ENCODE measurements around the gene TMEM138. TPM values are rescaled to one million over a fixed set of nuclear protein-coding genes. Genes with fewer than 3 reads are reported as not detected.

Gene TMEM138
- total and polyA plus RNA-seq, 2 of the 13 experiments (the other 11 are each of a cell fraction or from before 2014, with no cell fraction given), result 43.5 to 61.0 TPM

- 0 out of 4 replicates have a peak, but pooled peaks of 1 of the 2 experiments have one; percentile 62 for TF ChIP-seq ATF4 (CRISPR knock-in tag; IDR thresholded peaks at IDR 0.05)
- TF ChIP-seq HDAC1 (CRISPR knock-in tag; IDR thresholded peaks at IDR 0.05), result peak; percentile 89
- no peak for TF ChIP-seq ZNF24 (IDR thresholded peaks at IDR 0.05)
- TF ChIP-seq ZNF709 (CRISPR knock-in tag; IDR thresholded peaks at IDR 0.05), result peak; percentile 74
- no peak for TF ChIP-seq NFKBIZ (CRISPR knock-in tag; IDR thresholded peaks at IDR 0.05)
- peak; percentile 68 for TF ChIP-seq RXRB (CRISPR knock-in tag; IDR thresholded peaks at IDR 0.05; ENCODE audit: borderline replicate concordance)
- no peak; the same call in 1 of the 2 replicates for TF ChIP-seq KLF9 (CRISPR knock-in tag; IDR thresholded peaks at IDR 0.05; ENCODE audit: low read depth)
- no peak for TF ChIP-seq ZNF7 (CRISPR knock-in tag; IDR thresholded peaks at IDR 0.05)
- no peak for TF ChIP-seq ZNF292 (CRISPR knock-in tag; IDR thresholded peaks at IDR 0.05; ENCODE audit: borderline replicate concordance, low read depth)
- no peak; the same call in 1 of the 2 replicates for TF ChIP-seq MTF2 (CRISPR knock-in tag; IDR thresholded peaks at IDR 0.05; ENCODE audit: borderline replicate concordance)
- TF ChIP-seq ZSCAN21 (CRISPR knock-in tag; IDR thresholded peaks at IDR 0.05; ENCODE audit: borderline replicate concordance), result peak; percentile 14; the same call in 1 of the 2 replicates
- peak; percentile 95 for TF ChIP-seq ZNF143 (CRISPR knock-in tag; IDR thresholded peaks at IDR 0.05)
- no peak for TF ChIP-seq NFE2L2 (IDR thresholded peaks at IDR 0.05; ENCODE audit: low read length)
- peak; percentile 93; the same call in 1 of the 2 replicates for TF ChIP-seq KDM2A (CRISPR knock-in tag; IDR thresholded peaks at IDR 0.05; ENCODE audit: borderline replicate concordance, low read depth)
- no peak for TF ChIP-seq ZNF101 (CRISPR knock-in tag; IDR thresholded peaks at IDR 0.05; ENCODE audit: borderline replicate concordance, low read depth)
- TF ChIP-seq NCOA1 (CRISPR knock-in tag; IDR thresholded peaks at IDR 0.05), result peak; percentile 93
- no peak for TF ChIP-seq ATF7 (IDR thresholded peaks at IDR 0.05)
- TF ChIP-seq ATF7 (CRISPR knock-in tag; IDR thresholded peaks at IDR 0.05), result no peak
- TF ChIP-seq THAP9 (CRISPR knock-in tag; IDR thresholded peaks at IDR 0.05; ENCODE audit: borderline replicate concordance), result peak; percentile 87
- no peak for TF ChIP-seq ZNF33A (CRISPR knock-in tag; IDR thresholded peaks at IDR 0.05; ENCODE audit: borderline replicate concordance)
- peak; percentile 72; the same call in 1 of the 2 replicates for TF ChIP-seq ZNF281 (CRISPR knock-in tag; IDR thresholded peaks at IDR 0.05; ENCODE audit: borderline replicate concordance)
- TF ChIP-seq JDP2 (CRISPR knock-in tag; IDR thresholded peaks at IDR 0.05; ENCODE audit: borderline replicate concordance), result no peak
- peak; percentile 77 for TF ChIP-seq ZNF343 (CRISPR knock-in tag; IDR thresholded peaks at IDR 0.05)
- TF ChIP-seq HOXD1 (CRISPR knock-in tag; IDR thresholded peaks at IDR 0.05), result no peak
- 0 out of 2 replicates have a peak, but pooled peaks have one; percentile 51 for TF ChIP-seq ZSCAN29 (CRISPR knock-in tag; conservative IDR thresholded peaks at IDR 0.05)
These were observed 29.2 kb upstream of the TMEM138 start, which contains the start of the genes DDB1 and TKFC (continued) for GRCh38 chr11:61332797-61333549.
